ENCODE results near the gene CHL1.

- no peak for TF ChIP-seq CTCF (IDR thresholded peaks at IDR 0.05)
- no peak for TF ChIP-seq POLR2A (IDR thresholded peaks at IDR 0.05)
Observed at GRCh38 chr3:263393-263792, 66.8 kb downstream of the CHL1 start.

All from Peyer's patch (tissue), 4 donors.